ENCODE data around the gene OBSCN. TPM values are rescaled to one million over a fixed set of nuclear protein-coding genes. Genes with fewer than 3 reads are reported as not detected.

Gene OBSCN
- total RNA-seq, 1 experiment from 2014 or later, result 33.3 TPM

- H2AK5ac ChIP-seq (ENCODE audit: insufficient read length, low read length), result no peak overlapping the region
- Mint-ChIP-seq H3K27ac (peak overlapping the region in 1 of 3 experiments; percentile 77; a peak in 1 of 7 replicates), H3K4me3 (no peak overlapping the region), H3K4me1 (peaks cover 14 to 21% of the 10 kb centered on the region in 2 experiments), H3K9me3 (no peaks in the 10 kb centered on the region), H3K27me3 (ENCODE audit: low read depth) (peaks cover 28% of the 10 kb centered on the region), H3K36me3 (ENCODE audit: insufficient read depth in 1 of 3, low read depth in 3 of 3) (peaks cover 5 to 12% (median 5%) of the 10 kb centered on the region in 3 experiments; a peak in 6 of 7 replicates)
- H4K91ac ChIP-seq (ENCODE audit: insufficient read length, low read depth, low read length), result no peak overlapping the region
- no peak overlapping the region for H3K4me2 ChIP-seq (ENCODE audit: insufficient read depth, insufficient read length, low read length)
- H2BK12ac ChIP-seq (ENCODE audit: insufficient read length, low read depth, low read length), result no peak overlapping the region
- no peak overlapping the region for H3K14ac ChIP-seq (ENCODE audit: insufficient read depth, low read length)
- H3K27me3 ChIP-seq (ENCODE audit: insufficient read depth, low read length), result peaks cover 9% of the 10 kb centered on the region; the same call in 1 of the 2 replicates
- peaks cover 9% of the 10 kb centered on the region for H3K23me2 ChIP-seq (ENCODE audit: insufficient read length, low read depth, low read length, poor library complexity, severe bottlenecking)
- H3K9ac ChIP-seq (ENCODE audit: extremely low read depth, insufficient read length, low read length), result no peak overlapping the region
- H3K23ac ChIP-seq (ENCODE audit: insufficient read length, low read depth, low read length), result no peak overlapping the region
- no peak overlapping the region for H4K8ac ChIP-seq (replicated peaks; ENCODE audit: insufficient read length, low read depth, low read length)
- no peak overlapping the region for H3K18ac ChIP-seq (ENCODE audit: insufficient read length, low read depth, low read length)
- no peak overlapping the region for H2BK20ac ChIP-seq (ENCODE audit: low read depth, low read length, poor library complexity, severe bottlenecking)
- H3K9me3 ChIP-seq (ENCODE audit: control insufficient read depth, low read depth, low read length), result no peaks in the 10 kb centered on the region
- no peak overlapping the region for H3T11ph ChIP-seq (ENCODE audit: low read length)
- H2BK15ac ChIP-seq (ENCODE audit: low read depth, low read length), result no peak overlapping the region
- no peak overlapping the region for H3K27ac ChIP-seq (ENCODE audit: insufficient read length, low read depth, low read length)
- H2AFZ ChIP-seq (ENCODE audit: low read length), result no peak overlapping the region
- no peak overlapping the region for H4K5ac ChIP-seq (ENCODE audit: insufficient read length, low read depth, low read length)
- peaks cover under 1% of the 10 kb centered on the region for H4K20me1 ChIP-seq (ENCODE audit: control insufficient read depth, insufficient read depth, insufficient read length)
- H3K79me1 ChIP-seq (ENCODE audit: insufficient read depth, low read depth, low read length, poor library complexity, severe bottlenecking), result no peaks in the 10 kb centered on the region
- no peak overlapping the region for H2BK5ac ChIP-seq (ENCODE audit: insufficient read length, low read length)
- no peaks in the 10 kb centered on the region for H3K4me1 ChIP-seq (ENCODE audit: insufficient read depth, low read length)
- no peak for TF ChIP-seq CTCF (conservative IDR thresholded peaks at IDR 0.05)
- no peak overlapping the region for H3K4ac ChIP-seq (ENCODE audit: low read depth, low read length)
- no peak for DNase-seq
- no peak overlapping the region for H2BK120ac ChIP-seq (ENCODE audit: low read depth, low read length, poor library complexity, severe bottlenecking)
- H3K56ac ChIP-seq (ENCODE audit: insufficient read length, low read depth, low read length), result no peak overlapping the region
- WGBS (ENCODE audit: extremely low coverage, insufficient read length, low lambda C conversion rate), result no CpG with 5 or more reads among the region's 11 CpGs
- peaks cover 2% of the 10 kb centered on the region; the same call in 1 of the 2 replicates for H3K79me2 ChIP-seq (ENCODE audit: insufficient read depth, low read length)
Measured at GRCh38 chr1:228410671-228411070, 202.8 kb downstream of the OBSCN start.

All from H9 (cell line).